RKO (cell line): ENCODE data around the gene SLC16A5.
"Not testable (repeated sequence)": the region's sequence is repeated elsewhere in the genome, so short reads cannot be mapped to it uniquely, and the experiment has no call there.

Experiments used
- DNase-seq: peaks from one replicate; pipeline ENCODE4 v3.0.0-alpha.2; 2016; ENCODE audit warnings: low spot score

The SLC16A5 gene, protein sequence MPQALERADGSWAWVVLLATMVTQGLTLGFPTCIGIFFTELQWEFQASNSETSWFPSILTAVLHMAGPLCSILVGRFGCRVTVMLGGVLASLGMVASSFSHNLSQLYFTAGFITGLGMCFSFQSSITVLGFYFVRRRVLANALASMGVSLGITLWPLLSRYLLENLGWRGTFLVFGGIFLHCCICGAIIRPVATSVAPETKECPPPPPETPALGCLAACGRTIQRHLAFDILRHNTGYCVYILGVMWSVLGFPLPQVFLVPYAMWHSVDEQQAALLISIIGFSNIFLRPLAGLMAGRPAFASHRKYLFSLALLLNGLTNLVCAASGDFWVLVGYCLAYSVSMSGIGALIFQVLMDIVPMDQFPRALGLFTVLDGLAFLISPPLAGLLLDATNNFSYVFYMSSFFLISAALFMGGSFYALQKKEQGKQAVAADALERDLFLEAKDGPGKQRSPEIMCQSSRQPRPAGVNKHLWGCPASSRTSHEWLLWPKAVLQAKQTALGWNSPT

DNA sequence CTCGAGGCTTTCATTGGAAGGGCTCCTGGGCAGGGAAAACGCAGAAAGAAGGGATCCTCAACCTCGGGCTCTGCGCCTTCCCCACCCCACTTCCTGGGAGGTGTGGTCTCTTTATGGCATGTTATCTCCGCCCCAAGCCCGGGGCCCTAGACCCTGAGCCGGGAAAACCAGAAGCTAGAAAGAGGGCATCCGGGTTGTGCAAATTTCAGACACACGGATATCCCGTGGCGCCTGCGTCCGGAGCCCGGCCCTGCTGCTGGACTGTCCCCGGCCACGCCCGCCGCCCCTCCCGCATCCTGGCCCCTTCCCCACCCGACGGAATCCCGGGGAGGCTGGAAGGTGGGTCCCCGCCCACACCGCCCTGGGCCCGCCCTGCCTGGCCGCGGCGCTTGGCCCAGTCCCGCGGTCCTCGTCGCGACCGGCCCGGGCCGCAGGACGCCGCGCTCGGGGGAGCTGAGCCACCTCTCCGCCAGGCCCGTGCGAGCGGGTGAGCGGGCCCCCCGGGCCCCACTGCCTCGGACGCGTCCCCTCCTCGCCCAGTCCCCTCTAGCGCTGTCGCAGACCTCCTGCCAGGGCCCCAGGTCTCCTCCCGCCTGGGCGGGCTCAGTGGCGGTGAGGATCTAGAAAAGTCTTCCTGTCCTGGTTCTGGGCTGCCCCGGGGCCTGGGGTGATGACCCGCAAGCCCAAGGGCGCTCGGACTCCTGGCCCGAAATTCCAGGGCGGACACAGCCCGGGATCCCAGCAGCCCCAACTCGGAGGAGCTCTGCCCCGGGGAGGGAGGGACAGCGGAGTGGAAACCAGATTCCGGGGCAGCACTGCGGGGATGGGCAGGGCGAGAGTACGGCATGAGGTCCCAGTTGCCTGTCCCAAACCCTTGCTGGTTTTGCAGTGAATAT lies at the start of gene SLC16A5:
Gene SLC16A5 (plus strand): TSS at position 397 of the 896 bp plus-strand sequence. CDS start 5,683 bp downstream, outside the sequence.
- DNase-seq, result peak; percentile 89

- no peak for DNase-seq
Observed at GRCh38 chr17:75039238-75039637, 48.5 kb upstream of the SLC16A5 start.

DNA sequence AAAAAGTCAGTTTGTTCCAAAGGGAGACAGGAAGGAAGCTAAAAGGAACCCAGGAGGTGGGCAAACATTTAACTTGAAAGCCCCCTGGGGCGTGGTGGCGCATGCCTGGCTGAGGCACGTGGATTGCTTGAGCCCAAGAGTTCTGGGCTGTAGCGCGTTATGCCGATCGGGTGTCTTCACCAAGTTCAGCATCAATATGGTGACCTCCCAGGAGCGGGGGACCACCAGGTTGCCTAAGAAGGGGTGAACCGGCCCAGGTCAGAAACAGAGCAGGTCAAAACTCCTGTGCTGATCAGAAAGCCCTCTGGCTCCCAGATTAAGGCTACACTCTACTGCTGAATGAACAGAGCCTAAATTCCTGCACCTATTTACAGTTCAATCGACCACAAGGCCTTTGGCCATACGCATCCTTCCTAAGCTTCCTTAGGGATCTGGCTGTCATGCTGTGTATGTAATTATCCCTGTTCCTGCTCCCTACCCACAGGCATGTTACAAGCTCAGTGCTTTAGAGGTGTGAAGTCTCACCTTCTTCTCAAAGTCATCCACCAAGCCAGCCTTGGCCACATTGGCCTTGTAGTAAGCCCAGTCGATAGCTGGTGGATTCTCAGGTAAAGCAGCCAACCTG lies 46.0 kb upstream of the SLC16A5 start:
- DNase-seq, result no peak

GRCh38 chr17:75043789-75044188 lies 44.0 kb upstream of the SLC16A5 start:
- DNase-seq, result not testable (repeated sequence)

DNA sequence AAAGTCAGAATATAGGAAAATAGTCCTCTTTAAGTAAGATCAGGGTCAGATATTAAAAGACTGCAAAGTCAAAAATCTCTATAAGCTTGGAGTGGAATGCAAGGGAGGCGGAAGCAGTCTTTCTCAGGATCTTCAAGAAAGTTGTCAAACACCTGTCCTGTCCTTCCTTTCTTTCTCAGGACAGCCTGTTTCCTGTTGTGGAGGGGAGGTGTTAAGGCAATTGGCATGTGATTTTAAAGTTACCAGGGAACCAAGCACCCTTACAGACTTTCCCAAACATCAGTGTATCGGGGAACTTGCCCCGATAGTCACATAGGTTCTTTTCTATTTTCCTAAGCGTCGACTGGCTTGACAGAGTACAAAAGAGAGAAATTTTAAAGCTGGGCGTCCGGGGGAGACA lies 43.0 kb upstream of the SLC16A5 start:
- no peak for DNase-seq

GRCh38 chr17:75045946-75046406 lies 41.8 kb upstream of the SLC16A5 start:
- DNase-seq, result not testable (repeated sequence)

DNA sequence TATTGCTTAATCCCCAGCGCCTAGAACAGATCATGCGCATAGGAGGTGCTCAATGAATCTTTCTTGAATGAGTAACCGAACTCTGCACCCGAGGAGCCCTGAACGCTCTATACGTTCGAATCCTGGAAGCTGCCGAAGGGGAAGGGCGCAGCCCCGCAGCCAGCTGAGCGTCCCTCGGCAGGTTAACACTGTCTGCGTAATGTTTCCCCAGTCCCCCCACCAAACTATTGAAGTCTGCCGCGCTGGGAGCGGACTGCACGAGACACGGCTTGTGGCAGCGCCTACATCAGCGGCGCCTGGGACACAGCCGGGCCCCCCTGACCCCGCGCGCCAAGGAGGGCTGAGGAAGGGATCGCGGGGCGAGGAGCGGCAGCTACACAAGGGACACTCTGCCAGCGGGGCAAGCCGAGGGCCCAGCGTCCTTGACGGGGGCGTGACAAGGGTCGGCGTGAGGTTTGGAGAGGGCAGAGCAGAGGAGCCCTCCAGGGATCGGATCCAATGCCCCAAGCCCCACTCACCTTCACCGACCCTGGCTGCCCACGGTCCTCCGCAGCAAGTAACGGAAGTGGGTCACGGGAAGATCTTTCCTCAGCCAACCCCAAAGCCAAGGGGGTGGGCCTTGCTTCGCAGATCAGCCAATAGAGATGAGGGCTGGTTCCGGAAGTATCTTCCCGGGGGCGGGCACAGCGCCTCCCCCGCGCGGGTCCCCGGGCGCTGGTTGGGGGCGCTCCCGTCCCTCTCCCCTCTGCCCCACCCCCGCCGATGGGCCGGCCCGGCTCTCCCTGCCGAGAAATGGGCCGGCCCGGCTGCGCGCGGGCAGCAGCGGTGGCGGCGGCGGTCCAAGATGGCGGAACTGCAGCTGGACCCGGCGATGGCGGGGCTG lies 41.1 kb upstream of the SLC16A5 start, which contains the start of the genes ATP5PD and KCTD2:
Gene ATP5PD (minus strand): TSS at position 563 of the 883 bp plus-strand sequence. CDS start 4,319 bp downstream, outside the sequence.
Gene KCTD2 (plus strand): TSS at position 819 of the 883 bp plus-strand sequence. CDS start 26 bp downstream, at position 845.
- DNase-seq, result peak; percentile 96

DNA sequence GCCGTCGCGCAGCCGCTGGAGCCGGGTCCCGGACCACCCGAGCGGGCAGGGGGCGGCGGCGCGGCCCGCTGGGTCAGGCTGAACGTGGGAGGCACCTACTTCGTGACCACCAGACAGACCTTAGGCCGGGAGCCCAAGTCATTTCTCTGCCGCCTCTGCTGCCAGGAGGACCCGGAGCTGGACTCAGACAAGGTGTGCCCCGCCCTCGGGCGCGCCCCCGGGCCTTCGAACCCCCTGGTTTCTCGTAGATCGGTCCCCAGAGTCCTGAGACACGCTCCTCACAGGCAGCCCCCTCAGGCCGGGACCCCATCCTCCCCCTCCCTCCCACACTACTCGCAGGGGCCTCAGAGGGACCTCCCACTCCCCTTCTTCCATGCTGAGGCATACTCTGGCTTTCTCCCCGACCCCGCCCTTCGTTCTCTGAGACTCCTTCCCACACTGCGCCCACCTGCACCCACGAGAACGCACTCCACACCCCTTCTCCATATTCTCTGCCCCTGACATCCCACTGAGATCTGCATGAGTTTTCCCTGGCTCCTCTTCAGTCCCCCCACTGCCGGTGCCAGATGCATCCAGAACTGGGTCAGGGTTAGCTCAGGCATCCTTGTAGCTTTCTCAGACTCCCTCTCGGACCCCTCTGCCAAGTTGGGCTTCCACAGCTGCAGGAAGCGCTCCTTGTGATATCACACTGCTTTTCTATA lies 40.2 kb upstream of the SLC16A5 start:
- DNase-seq, result peak; percentile 44

DNA sequence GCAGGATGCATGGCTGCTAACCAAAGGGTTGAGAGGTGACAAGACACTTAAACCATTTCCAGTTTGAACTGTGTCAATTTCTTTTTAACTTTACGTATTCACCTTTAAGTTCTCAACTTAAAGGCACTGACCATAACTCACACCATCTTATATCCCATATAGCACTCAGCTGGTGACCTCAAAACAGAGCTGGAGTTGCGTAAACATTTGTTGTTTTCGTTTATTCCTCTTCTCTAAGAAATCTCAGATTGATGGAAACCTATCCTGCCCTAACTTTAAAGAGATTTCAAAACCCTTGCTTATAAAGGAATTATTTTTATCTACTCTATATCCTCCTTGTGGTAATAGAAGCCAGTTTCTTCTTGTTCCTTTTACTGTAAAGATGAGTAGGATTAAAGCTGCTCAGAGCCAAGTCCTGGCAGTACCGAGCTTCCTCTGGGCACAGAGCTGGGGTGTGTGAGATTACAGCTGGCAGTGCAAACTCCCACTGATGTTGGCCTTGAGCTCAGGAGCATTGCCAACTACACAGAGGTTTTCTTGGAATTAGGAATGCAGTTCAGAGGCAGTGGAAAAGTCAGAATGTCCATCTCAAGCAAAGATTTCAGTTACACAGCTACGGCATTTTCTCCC lies 39.4 kb upstream of the SLC16A5 start:
- no peak for DNase-seq

GRCh38 chr17:75049057-75049456 lies 38.7 kb upstream of the SLC16A5 start:
- DNase-seq, result no peak

DNA sequence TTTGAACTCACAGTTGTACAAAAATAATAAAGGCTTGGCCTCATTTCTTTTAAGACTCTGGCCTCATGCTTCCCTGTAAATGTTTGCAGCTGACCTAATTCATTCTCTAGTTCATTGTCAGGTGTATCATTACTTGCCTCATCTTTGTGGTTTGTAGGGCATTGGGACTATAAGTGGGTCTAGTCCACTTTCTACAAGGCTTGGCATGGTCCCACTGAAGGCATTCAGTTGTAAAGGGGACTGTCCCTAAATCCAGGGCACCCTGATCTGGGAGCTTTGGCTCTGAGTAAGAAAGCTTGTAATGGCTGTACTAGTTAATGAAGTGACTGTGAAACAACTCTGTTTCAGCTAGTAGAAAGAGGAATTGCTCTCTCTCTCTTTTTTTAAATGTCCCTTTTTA lies 38.0 kb upstream of the SLC16A5 start:
- no peak for DNase-seq

DNA sequence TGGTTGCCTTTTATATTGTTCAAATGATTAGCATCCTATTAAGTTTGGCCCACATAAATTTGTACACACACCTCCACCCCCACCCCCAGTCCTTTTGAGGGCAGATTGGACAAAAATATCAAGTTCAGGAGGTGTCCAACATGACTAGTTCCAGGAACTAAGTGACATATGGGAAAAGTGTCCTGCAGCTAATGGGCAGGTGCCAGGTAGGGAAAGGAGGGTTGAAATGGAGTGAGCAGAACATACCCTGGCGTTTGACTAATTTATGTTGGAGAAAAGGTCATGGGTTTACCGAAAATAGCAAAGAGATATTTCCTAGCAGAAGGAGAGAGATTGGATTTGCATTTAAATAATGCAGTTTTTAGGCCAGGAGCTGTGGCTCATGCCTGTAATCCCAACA lies 35.8 kb upstream of the SLC16A5 start:
- no peak for DNase-seq

DNA sequence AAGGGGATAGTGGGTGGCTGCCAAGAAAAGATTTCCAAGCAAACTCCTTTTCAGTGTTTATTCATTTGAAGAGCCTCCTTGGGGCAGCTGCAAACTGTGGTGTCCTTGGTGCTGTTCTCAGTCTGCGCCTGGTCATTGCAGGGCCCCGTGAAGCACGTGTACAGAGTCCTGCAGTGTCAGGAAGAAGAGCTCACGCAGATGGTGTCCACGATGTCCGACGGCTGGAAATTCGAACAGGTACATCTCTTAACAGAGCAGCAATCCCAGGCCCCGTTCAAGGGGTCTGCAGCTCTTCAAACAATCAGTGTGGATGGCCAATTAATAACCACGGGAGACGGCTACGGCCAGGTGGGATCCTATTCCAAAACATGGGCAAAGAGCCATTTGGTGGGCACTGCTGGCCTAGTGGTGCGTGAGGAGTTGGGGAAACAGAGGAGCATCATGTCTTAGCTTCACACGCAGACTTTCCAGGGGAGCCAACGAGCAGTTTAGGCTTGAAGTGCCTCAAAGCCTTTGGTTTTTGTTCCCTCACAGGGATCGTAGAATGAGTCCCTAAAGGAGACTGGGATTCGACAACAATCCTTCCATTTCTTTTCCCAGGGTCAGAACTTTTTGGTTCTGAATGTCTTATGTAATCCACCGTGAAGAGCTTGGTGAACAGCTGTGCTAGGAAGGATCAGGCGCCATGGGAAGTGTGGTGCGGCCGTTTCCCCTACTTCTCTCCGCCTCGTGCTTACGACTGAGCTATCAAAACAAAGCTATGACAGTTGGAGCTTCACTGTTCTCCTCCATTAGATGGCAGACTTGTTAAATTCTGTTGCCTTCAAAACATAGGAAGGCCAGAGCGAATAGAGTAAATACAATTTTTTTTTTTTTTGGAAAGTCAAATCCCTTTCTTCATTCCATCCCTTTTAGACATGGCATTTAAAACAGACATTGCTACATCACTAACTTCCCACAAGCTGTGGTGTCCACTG lies 28.1 kb upstream of the SLC16A5 start:
- DNase-seq, result peak; percentile 36

GRCh38 chr17:75060434-75061054 lies 27.2 kb upstream of the SLC16A5 start:
- no peak for DNase-seq

GRCh38 chr17:75061055-75061438 lies 26.7 kb upstream of the SLC16A5 start:
- no peak for DNase-seq

GRCh38 chr17:75061618-75062017 lies 26.1 kb upstream of the SLC16A5 start:
- DNase-seq, result no peak

DNA sequence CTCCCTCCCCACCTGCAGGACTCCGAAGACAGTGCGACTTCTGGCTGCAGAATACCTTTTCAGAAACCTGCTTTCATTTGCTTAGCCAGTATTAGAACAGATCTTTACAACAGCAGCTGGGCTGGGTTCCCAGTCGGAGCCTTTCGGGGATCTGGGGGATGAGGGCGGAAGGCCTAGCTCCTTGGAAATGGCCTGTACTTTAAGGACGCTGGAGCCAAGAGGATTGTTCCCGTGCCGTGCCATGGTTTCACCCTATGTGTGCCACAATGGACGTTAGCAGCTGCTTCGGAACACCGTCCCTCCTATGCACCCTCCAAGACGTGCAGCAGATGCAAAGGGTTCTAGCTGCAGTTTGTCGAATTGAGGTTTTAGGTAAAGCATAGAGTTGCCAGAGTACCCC lies 24.6 kb upstream of the SLC16A5 start:
- no peak for DNase-seq

- no peak for DNase-seq
Observed at GRCh38 chr17:75063626-75064025, 24.1 kb upstream of the SLC16A5 start.
